HEK293 (cell line): ENCODE data around the gene MUC20.
"Not testable (repeated sequence)": the region's sequence is repeated elsewhere in the genome, so short reads cannot be mapped to it uniquely, and the experiment has no call there.

Experiments used
- CTCF ChIA-PET: fragments of 350-600 bp; formaldehyde crosslinking; extraction: SDS; loops from one replicate; lab custom pipeline; 2021; ENCODE audit warnings: antibody characterized with exemption; lab: Yijun Ruan, JAX
- POLR2A ChIA-PET: fragments of 300-600 bp; formaldehyde crosslinking; extraction: SDS; loops from one replicate; lab custom pipeline; 2020; ENCODE audit warnings: antibody characterized with exemption, inconsistent platforms; lab: Yijun Ruan, JAX
- H3K27ac ChIP-seq: fragments of 200-500 bp; sonication (Bioruptor generic); 2 replicates; pipeline ENCODE4 v1.5.1; 2014; ENCODE audit warnings: low read depth, low read length, control low read depth, inconsistent platforms; ENCODE audit errors: extremely low read depth
- H3K36me3 ChIP-seq, 2 experiments: fragments of 200-500 bp in 1 of 2; sonication (Bioruptor generic) in 1 of 2; 1 replicate in 1 of 2; 2 replicates in 1 of 2; pipeline ENCODE4 v1.5.1; 2014 to 2017; ENCODE audit warnings: inconsistent platforms in 2 of 2, low read length in 2 of 2; ENCODE audit not compliant: control insufficient read depth in 2 of 2, insufficient read depth in 1 of 2
- H3K4me1 ChIP-seq: fragments of 200-500 bp; sonication (Bioruptor generic); 2 replicates; pipeline ENCODE4 v1.5.1; 2014; ENCODE audit warnings: mild to moderate bottlenecking, low read length, inconsistent platforms; ENCODE audit not compliant: control insufficient read depth, insufficient read depth
- H3K4me3 ChIP-seq: 2 replicates; pipeline ENCODE4 v1.5.1; 2011; ENCODE audit warnings: low read depth, mild to moderate bottlenecking, control low read depth, low read length, moderate library complexity
- H3K9me3 ChIP-seq: fragments of 200-500 bp; sonication (Bioruptor generic); 2 replicates; pipeline ENCODE4 v1.5.1; 2014; ENCODE audit warnings: low read depth, low read length, inconsistent platforms; ENCODE audit not compliant: control insufficient read depth, insufficient read depth
- BCL11A ChIP-seq: fragments of 450-650 bp; formaldehyde crosslinking; IDR thresholded peaks from 2 replicates; pipeline ENCODE4 v1.5.1; 2016; ENCODE audit warnings: low read depth, missing biosample characterization, missing genetic modification characterization
- GLIS1 ChIP-seq: fragments of 450-650 bp; formaldehyde crosslinking; IDR thresholded peaks from 2 replicates; pipeline ENCODE4 v1.5.1; 2016; ENCODE audit warnings: missing biosample characterization, missing genetic modification characterization
- HOXD13 ChIP-seq: sonication (generic); formaldehyde crosslinking; IDR thresholded peaks from 2 replicates; pipeline ENCODE4 v1.8.0; 2022; ENCODE audit warnings: missing genetic modification reagents, borderline replicate concordance
- MEIS1 ChIP-seq: sonication (generic); formaldehyde crosslinking; IDR thresholded peaks from 2 replicates; pipeline ENCODE4 v1.8.1; 2022; ENCODE audit warnings: missing genetic modification reagents, mild to moderate bottlenecking, borderline replicate concordance
- PATZ1 ChIP-seq: fragments of 450-650 bp; formaldehyde crosslinking; IDR thresholded peaks from 2 replicates; pipeline ENCODE4 v1.5.1; 2016; ENCODE audit warnings: missing biosample characterization, missing genetic modification characterization
- ZBTB26 ChIP-seq: fragments of 450-650 bp; formaldehyde crosslinking; optimal IDR thresholded peaks from 2 replicates; pipeline ENCODE3; 2016; ENCODE audit warnings: missing biosample characterization, mild to moderate bottlenecking, missing genetic modification characterization
- ZEB2 ChIP-seq: fragments of 450-650 bp; formaldehyde crosslinking; IDR thresholded peaks from 2 replicates; pipeline ENCODE4 v1.5.1; 2016; ENCODE audit warnings: missing biosample characterization, missing genetic modification characterization
- ZNF138 ChIP-seq: fragments of 450-650 bp; formaldehyde crosslinking; IDR thresholded peaks from 2 replicates; pipeline ENCODE4 v1.5.1; 2016; ENCODE audit warnings: missing biosample characterization, missing genetic modification characterization, borderline replicate concordance
- ZNF16 ChIP-seq: fragments of 450-650 bp; formaldehyde crosslinking; IDR thresholded peaks from 2 replicates; pipeline ENCODE4 v1.5.1; 2016; ENCODE audit warnings: low read depth, missing biosample characterization, missing genetic modification characterization
- ZNF221 ChIP-seq: fragments of 450-650 bp; formaldehyde crosslinking; IDR thresholded peaks from 2 replicates; pipeline ENCODE4 v1.5.1; 2017; ENCODE audit warnings: missing biosample characterization, missing genetic modification characterization, borderline replicate concordance
- ZNF239 ChIP-seq: fragments of 450-650 bp; formaldehyde crosslinking; IDR thresholded peaks from 2 replicates; pipeline ENCODE4 v1.5.1; 2016; ENCODE audit warnings: missing biosample characterization, missing genetic modification characterization
- ZNF266 ChIP-seq: fragments of 450-650 bp; formaldehyde crosslinking; IDR thresholded peaks from 2 replicates; pipeline ENCODE4 v1.5.1; 2016; ENCODE audit warnings: missing biosample characterization, missing genetic modification characterization, low read depth
- ZNF324 ChIP-seq: fragments of 450-650 bp; formaldehyde crosslinking; IDR thresholded peaks from 2 replicates; pipeline ENCODE4 v1.5.1; 2016; ENCODE audit warnings: missing biosample characterization, missing genetic modification characterization
- ZNF335 ChIP-seq: fragments of 450-650 bp; formaldehyde crosslinking; conservative IDR thresholded peaks from 2 replicates; pipeline ENCODE4 v1.5.1; 2016; ENCODE audit warnings: missing biosample characterization, missing genetic modification characterization
- ZNF350 ChIP-seq: fragments of 450-650 bp; formaldehyde crosslinking; IDR thresholded peaks from 2 replicates; pipeline ENCODE4 v1.5.0; 2017; ENCODE audit warnings: missing biosample characterization, mild to moderate bottlenecking, missing genetic modification characterization
- ZNF580 ChIP-seq: fragments of 450-650 bp; formaldehyde crosslinking; IDR thresholded peaks from 2 replicates; pipeline ENCODE4 v1.5.1; 2016; ENCODE audit warnings: missing biosample characterization, missing genetic modification characterization
- ZNF610 ChIP-seq: fragments of 450-650 bp; formaldehyde crosslinking; IDR thresholded peaks from 2 replicates; pipeline ENCODE4 v1.5.1; 2016; ENCODE audit warnings: missing biosample characterization, missing genetic modification characterization, borderline replicate concordance
- ZSCAN18 ChIP-seq: fragments of 450-650 bp; formaldehyde crosslinking; IDR thresholded peaks from 2 replicates; pipeline ENCODE4 v1.5.1; 2016; ENCODE audit warnings: missing biosample characterization, missing genetic modification characterization
- ZSCAN4 ChIP-seq: fragments of 450-650 bp; formaldehyde crosslinking; IDR thresholded peaks from 2 replicates; pipeline ENCODE4 v1.5.1; 2017; ENCODE audit warnings: missing biosample characterization, missing genetic modification characterization

MUC20 gene

GRCh38 chr3:195709676-195710085 lies 11.1 kb upstream of the MUC20 start:
- no peak overlapping the region for H3K4me3 ChIP-seq
- H3K36me3 ChIP-seq = no peaks in the 10 kb centered on the region
- CTCF ChIA-PET = interaction anchor here (0.7 to 0.8 kb wide), 2 partner anchors 141 to 202 kb away, joined by 3 read pairs; no protein-coding TSS in a partner anchor
- no peak overlapping the region for H3K27ac ChIP-seq
- H3K9me3 ChIP-seq = no peaks in the 10 kb centered on the region
- no peaks in the 10 kb centered on the region for H3K4me1 ChIP-seq
- POLR2A ChIA-PET = no interaction called here
- TF ChIP-seq ZNF580 (no peak), ZSCAN18 (tag by site-specific recombination) (no peak), ZNF16 (tag by site-specific recombination) (no peak), ZNF138 (no peak), ZBTB26 (tag by site-specific recombination) (no peak), ZEB2 (tag by site-specific recombination) (no peak)

- H3K4me1 ChIP-seq, H3K9me3 ChIP-seq, H3K4me3 ChIP-seq, CTCF ChIA-PET, H3K36me3 ChIP-seq, POLR2A ChIA-PET, H3K27ac ChIP-seq: not testable (repeated sequence)
Observed at GRCh38 chr3:195710126-195710905, 10.5 kb upstream of the MUC20 start.

- H3K36me3 ChIP-seq, POLR2A ChIA-PET, CTCF ChIA-PET, H3K4me3 ChIP-seq, H3K9me3 ChIP-seq, H3K27ac ChIP-seq, H3K4me1 ChIP-seq: not testable (repeated sequence)
- TF ChIP-seq GLIS1 (tag by site-specific recombination) = peak; percentile 46; the same call in 1 of the 2 replicates
Observed at GRCh38 chr3:195711091-195711812, 9.5 kb upstream of the MUC20 start.

- ChIA-PET POLR2A (no interaction called here), CTCF (no interaction called here)
- no peaks in the 10 kb centered on the region for H3K4me1 ChIP-seq
- no peak overlapping the region for H3K4me3 ChIP-seq
- no peaks in the 10 kb centered on the region for H3K36me3 ChIP-seq
- H3K27ac ChIP-seq = no peak overlapping the region
- no peaks in the 10 kb centered on the region for H3K9me3 ChIP-seq
- no peak for TF ChIP-seq MEIS1 (CRISPR knock-in tag)
- no peak for TF ChIP-seq ZNF266 (tag by site-specific recombination)
- no peak for TF ChIP-seq ZNF350 (tag by site-specific recombination)
- TF ChIP-seq HOXD13 = no peak
- no peak for TF ChIP-seq BCL11A
- TF ChIP-seq PATZ1 = no peak
- no peak for TF ChIP-seq ZNF324 (tag by site-specific recombination)
- TF ChIP-seq ZNF610 (tag by site-specific recombination) = no peak
- no peak for TF ChIP-seq ZNF335 (tag by site-specific recombination)
- no peak for TF ChIP-seq ZSCAN4 (tag by site-specific recombination)
- TF ChIP-seq ZNF239 (tag by site-specific recombination) = no peak
- TF ChIP-seq ZNF221 (tag by site-specific recombination) = no peak
Observed at GRCh38 chr3:195711813-195712534, 8.8 kb upstream of the MUC20 start.
